ENCODE data around the gene EMC10.
"Not testable (repeated sequence)": the region's sequence is repeated elsewhere in the genome, so short reads cannot be mapped to it uniquely, and the experiment has no call there.

Gene EMC10

DNA sequence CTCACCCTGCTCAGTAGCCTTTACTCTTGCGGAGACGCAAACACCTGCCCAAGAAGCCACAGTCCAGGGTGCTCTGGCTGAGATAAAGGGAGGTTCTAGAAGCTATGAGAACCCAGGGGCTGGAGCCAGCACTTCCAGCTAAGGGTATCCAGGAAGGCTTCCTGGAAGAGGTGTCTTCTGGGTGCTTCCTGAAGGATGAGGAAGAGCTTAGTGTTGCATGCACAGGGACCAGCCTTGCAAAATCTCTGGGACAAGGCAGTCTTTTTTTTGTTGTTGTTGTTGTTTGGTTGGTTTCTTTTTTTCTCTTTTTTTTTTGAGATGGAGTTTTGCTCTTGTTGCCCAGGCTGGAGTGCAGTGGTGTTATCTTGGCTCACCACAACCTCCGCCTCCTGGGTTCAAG, 23.1 kb upstream of the EMC10 start:
- DNase-seq: no peak

DNA sequence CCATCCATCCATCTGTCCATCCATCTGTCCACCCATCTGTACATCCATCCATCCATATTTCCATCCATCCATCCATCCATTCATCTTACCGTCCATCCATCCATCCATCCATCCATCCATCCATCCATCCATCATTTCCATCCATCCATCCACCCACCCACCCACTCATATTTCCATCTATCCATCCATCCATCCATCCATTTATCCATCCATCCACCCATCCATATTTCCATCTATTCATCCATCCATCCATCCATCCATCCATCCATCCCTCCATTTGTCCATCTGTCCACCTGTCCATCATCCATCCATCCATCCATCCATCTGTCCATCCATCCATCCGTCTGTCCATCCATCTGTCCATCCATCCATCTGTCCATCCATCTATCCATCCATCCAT, 20.3 kb upstream of the EMC10 start:
- no peak for DNase-seq

DNA sequence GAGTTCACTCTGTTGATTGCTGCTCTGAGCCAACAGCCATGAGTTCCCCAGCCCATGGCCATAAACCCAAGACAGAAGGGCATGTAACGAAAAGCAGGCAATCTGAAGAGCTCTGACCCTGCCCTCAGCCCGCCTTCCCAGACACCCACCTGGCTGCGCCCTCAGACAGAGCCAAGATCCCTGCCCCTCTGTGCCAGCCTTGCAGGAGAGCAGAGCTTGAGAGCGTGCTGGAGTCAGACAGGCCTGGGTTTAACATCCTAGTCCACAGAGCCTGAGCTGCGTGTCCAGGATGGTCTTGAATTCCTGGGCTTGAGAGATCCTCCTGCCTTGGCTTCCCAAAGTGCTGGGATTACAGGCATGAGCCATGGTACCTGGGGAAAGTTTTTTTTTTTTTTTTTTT, 19.0 kb upstream of the EMC10 start:
- DNase-seq: no peak

- DNase-seq: no peak
Measured at GRCh38 chr19:50458396-50459066, 17.8 kb upstream of the EMC10 start.

DNA sequence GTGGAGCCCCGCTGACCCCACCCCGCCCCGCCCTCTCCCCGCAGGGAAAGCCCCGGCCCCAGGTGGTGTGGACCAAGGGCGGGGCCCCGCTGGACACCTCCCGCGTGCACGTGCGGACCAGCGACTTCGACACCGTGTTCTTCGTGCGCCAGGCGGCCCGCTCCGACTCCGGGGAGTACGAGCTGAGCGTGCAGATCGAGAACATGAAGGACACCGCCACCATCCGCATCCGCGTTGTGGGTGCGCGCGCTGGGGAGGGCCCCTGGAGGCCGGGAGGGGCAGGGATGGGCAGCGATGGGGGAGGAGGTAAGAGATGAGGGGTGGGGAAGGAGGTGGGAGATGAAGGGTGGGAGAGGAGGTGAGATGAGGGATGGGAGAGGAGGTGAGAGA, 17.2 kb upstream of the EMC10 start:
- DNase-seq: no peak

DNA sequence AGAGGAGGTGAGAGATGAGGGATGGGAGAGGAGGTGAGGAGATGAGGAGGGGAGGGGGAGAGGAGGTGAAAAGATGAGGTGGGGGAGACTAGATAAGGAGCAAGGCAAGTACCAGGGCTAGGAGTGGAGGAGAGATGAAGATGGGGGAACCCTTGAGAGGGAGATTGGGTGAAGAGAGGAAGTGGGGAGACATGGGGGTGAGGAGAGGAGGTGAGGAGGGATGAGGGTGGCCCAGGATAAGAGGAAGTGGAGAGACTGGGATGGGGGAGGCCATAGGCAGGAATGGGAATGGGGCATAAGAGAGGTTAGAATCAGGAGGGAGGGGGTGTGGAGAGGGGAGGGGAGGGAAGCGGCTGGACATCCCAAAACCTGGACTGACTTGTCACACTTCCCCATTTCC, 16.7 kb upstream of the EMC10 start:
- no peak for DNase-seq

GRCh38 chr19:50460161-50460765, 16.0 kb upstream of the EMC10 start:
- DNase-seq: no peak

DNA sequence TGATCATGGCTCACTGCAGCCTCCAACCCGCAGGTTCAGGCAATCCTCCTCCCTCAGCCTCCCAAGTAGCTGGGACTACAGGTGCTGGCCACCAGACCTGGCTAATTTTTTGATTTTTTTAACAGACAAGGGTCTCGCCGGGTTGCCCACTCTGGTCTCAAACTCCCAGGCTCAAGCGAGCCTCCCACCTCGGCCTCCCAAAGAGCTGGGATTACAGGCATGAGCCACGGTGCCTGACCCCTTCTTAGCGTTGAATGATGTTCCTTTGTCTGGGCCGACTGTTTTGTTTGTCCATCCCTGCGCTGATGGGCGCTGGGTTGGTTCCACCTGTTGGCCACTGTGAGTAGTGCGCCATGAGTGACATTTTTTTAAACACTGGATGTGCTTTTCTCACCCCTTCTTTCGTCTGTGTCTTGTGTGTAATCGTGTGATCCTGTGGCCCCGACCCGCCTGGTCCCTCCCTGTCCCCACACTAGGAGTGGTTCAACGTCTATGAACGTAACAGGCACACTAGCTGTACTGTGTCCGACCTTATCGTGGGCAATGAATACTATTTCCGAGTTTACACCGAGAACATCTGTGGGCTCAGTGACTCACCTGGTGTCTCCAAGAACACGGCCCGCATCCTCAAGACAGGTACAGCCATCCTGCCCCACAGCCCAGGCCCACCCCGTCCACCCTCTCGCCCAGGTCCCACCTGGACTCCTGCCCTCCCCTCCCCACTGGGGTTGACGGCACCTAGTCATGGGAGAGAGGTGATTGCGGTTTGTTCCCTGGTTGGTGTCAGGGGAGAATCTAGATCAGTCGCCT, 15.0 kb upstream of the EMC10 start:
- peak; percentile 67 for DNase-seq

GRCh38 chr19:50462970-50463369, 13.3 kb upstream of the EMC10 start:
- DNase-seq: no peak

- DNase-seq: no peak
Measured at GRCh38 chr19:50464348-50464747, 12.0 kb upstream of the EMC10 start.

- no peak for DNase-seq
Measured at GRCh38 chr19:50465000-50465399, 11.3 kb upstream of the EMC10 start.

GRCh38 chr19:50465986-50466705, 10.2 kb upstream of the EMC10 start:
- DNase-seq: no peak

GRCh38 chr19:50466706-50467039, 9.6 kb upstream of the EMC10 start:
- no peak for DNase-seq

- no peak for DNase-seq
Measured at GRCh38 chr19:50467566-50467965, 8.7 kb upstream of the EMC10 start.

- no peak for DNase-seq
Measured at GRCh38 chr19:50468818-50469217, 7.5 kb upstream of the EMC10 start.

GRCh38 chr19:50473336-50473735, 3.0 kb upstream of the EMC10 start:
- not testable (repeated sequence) for DNase-seq

DNA sequence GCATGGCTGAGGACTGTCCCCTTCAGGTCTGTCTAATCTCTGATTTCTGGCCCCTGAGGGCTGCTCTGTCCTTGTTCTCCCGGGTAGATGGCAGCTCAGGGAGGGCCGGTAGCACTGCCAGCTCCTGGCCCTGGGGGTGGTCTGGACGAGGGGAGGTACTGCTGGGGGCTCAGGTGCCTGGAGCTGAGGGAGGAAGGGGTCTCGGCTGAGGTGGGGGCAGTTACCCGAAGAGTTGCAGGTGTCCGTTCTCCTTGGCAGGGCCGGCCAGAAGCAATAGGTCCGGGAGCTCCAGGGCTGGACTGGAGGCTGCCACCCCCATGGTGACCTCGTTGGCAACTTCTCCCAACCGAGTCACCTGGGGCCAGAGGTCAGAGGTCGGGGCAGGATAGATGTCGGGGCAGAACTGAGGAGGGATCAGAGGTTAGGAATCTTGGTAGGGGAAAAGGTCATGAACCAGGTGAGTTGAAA, 1.2 kb upstream of the EMC10 start:
- no peak for DNase-seq

- DNase-seq: no peak
Measured at GRCh38 chr19:50475736-50476223, 527 bp upstream of the EMC10 start.

GRCh38 chr19:50476907-50477238, 566 bp downstream of the EMC10 start:
- DNase-seq: no peak

DNA sequence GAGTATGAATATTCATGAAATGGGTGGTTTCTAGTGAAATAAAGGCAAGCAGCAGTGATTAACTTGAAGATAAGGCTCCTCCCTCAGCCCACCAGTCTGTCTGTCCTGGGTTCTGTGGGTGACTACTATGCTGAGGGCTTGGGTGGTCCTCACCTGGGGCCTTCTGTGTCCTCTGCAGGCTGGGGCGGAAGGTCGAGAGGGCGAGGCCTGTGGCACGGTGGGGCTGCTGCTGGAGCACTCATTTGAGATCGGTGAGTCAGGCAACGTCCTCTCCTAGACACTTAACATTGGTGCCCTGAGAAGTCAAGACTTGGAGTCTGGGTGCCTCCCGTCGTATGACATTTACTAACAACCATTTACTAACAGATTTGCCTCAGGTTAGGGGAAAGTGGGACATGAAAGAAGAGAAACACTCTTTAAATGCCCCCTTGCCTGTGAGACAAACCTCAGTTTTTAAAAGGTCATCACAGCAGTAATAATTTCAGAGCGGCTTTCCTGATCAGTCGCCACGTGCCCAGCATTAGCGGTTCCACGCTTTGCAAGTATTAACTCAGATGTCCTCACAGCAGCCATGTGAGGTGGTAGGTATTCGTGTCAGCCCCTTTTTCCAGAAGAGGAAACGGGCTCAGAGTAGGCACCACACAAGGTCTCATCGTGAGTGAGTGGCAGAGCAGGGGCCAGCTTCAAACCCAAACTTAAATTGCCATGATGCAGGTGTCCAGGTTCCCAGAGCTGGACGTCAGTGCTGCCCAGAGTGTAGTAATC, 1.6 kb downstream of the EMC10 start:
- no peak for DNase-seq

- no peak for DNase-seq
Measured at GRCh38 chr19:50478901-50479715, 2.8 kb downstream of the EMC10 start.

GRCh38 chr19:50479761-50480251, 3.5 kb downstream of the EMC10 start:
- no peak for DNase-seq

All from right forelimb (tissue), 1 donor.